ENCODE measurements around the gene UROD.

UROD gene

DNA sequence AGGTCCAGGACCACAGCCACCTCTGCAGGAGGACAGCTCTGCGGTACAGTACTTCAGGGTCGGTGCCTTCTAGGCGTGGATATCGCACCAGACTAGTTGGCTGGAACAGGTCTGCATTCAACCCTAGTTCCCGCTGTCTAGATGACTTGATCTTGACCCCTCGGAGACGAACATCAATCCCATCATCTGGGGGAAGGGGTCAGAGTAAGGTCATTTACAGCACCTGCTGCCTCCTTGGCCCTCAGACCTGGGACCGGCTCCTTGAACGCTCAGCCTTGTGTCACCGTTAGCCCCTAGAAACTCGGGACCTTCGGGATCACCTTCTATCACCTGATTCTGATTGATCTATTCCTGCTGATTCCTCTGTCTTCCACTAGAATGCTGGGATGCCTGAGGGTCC is 3.5 kb upstream of the UROD start:
- no peak for DNase-seq (ENCODE audit: low read depth in 2 of 2)

DNA sequence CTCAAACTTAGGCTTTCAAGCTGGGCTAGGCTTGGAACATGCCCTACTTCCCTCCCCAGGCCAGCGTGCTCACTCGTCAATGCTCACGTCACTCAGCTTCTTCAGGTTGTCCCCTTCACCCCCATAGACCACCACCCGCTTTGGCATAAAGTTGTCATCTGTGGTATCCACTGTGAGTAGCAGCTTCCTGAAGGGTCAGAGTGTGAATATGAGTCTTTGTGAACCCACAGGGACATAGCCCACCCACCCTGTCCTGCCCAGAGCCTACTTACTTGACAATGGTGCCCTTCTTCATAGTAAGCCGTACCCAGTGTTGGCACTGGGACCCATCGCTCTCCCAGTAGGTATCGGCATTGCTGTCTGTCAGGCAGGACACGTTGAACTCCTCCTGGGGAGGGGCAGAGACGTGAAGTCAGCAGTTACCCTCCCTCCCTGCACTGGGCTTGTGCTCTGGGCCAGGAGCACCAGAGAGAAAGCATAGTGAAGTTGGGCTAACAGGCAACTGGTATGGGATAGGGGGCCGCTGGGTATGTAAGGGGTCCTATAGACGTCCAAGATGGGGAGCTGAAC is 2.7 kb upstream of the UROD start:
- DNase-seq (ENCODE audit: low read depth in 2 of 2), result no peak

DNA sequence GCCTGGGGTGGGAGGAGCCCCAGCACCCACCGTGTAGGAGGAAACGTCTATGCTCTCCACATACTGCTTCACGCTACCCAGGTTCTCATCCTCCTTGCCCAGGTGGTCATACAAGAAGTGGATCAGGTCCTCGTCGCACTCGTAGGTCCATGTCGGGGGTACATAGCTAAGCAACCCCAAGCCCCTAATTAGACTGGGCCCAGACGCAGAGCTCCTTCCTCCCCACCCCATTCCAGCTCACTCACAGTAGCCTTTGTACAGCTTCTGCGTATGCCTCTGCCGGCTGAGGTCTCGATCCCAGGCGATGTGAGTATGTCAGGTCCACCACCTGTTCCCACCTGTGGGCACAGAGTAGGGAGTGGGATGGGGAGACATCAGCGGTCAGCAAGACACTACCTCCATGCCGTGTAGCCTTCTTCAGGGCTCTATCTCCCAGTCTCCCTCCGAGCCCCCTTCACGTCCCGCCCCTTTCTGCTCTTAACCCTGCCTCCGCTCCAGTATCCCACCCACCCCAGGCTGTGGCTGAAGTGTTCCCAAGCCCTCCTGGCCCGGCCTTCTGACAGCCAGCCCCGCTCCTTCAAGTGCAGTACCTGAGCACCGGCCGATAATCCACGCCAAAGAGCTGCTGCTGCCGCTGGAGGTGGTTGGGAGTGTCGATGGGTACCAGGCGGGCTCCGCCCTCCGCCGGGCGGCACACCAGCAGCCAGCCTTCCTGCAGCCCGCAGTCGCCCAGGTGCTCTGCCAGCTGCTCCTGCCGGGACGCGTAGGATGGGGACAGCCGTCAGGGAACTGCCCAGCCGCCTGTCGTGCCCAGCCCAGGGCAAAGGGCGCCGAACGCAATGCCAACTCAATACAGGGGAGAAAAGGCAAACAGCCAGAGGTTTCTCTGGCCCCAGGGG is 1.8 kb upstream of the UROD start:
- DNase-seq (ENCODE audit: low read depth in 2 of 2), result no peak

DNA sequence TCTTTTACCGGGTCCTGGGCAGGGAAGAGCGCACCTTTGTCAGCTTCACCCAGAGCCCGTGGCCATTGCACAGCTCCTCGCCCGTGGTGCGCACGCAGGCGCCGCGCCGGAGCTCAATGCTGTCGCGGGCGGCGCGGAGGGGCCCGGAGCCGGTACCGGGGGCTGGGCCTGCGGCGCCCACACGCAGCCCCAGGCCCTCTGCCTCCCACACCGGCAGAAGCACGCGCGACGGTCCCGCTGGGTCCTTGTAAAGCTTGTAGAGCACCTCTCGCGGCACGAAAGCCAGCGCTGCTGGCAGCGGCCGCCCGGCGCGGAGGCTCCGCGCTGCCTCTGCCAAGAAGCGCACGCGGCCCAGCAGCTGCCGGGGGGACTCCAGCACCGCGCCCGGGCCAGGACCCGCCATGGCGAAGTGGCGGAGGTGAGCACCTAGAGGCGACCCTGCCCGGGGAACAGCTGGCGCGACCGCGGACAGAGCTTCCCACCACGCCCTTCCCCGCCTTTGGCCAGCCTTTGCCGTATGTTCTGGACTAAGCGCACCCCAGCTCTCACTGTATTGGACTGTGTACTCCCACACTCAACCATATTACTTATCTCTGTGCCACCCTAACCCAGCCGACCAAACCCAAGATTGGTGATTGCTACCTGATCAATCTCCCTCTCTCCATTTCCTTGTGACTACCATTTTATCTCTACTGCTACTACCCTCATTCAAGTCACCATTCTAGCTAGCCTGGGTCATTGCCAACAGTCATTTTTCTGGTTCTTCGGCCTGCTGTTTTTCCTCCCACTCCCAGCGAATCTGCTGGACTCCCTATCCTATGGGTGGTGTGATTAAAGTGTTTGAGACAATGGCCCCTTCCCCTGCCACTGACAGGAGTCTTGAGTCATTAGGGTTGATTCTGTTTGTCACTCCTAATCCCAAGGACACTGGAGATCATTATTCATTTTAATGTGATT is 921 bp upstream of the UROD start, which contains the start of gene HECTD3:
Gene HECTD3 (minus strand): TSS at position 470 of the 957 bp plus-strand sequence. CDS start 67 bp downstream, at position 403.
- DNase-seq (ENCODE audit: low read depth in 2 of 2), result peak; percentile 57 to 64

DNA sequence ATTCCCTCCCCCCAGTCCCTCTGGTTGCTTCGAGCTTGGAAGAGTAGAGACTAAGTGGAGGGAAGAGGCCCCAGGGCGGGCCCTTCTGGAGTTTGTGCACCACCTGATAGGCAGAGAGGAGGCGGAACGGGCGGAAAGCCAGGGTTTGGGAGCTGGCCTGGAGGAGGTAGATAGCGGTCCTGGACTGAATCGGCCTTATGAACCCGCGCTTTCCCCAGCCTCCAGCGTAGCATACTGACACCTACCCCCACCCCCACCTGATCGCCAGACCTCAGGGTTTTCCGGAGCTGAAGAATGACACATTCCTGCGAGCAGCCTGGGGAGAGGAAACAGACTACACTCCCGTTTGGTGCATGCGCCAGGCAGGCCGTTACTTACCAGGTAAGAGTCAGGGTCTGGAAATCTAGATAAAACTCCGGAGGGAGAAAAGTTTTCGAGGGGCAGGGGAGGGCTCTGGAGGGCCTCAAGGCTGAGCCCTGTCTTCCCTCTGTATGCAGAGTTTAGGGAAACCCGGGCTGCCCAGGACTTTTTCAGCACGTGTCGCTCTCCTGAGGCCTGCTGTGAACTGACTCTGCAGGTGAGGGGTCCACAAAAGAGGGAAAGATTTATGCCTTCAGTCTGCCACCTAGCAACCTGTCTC is 705 bp downstream of the UROD start:
- peak; percentile 14 to 18 for DNase-seq (ENCODE audit: low read depth in 2 of 2)

DNA sequence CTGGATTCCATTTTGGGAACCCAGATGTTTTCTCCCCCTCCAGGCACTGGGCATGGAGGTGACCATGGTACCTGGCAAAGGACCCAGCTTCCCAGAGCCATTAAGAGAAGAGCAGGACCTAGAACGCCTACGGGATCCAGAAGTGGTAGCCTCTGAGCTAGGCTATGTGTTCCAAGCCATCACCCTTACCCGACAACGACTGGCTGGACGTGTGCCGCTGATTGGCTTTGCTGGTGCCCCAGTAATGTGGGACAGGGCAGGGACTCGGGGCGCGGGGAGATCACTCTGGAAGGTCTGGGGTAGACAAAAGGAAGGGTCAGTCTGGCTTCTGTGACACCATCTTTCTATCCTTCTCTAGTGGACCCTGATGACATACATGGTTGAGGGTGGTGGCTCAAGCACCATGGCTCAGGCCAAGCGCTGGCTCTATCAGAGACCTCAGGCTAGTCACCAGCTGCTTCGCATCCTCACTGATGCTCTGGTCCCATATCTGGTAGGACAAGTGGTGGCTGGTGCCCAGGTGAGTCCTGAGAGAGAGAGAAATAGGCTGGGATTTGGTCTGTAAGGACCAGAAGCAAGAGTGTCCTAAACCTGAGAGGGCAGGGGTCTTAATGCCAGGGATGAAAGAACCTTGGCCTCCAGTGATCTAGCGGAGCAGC is 1.6 kb downstream of the UROD start:
- DNase-seq (ENCODE audit: low read depth in 2 of 2), result no peak

DNA sequence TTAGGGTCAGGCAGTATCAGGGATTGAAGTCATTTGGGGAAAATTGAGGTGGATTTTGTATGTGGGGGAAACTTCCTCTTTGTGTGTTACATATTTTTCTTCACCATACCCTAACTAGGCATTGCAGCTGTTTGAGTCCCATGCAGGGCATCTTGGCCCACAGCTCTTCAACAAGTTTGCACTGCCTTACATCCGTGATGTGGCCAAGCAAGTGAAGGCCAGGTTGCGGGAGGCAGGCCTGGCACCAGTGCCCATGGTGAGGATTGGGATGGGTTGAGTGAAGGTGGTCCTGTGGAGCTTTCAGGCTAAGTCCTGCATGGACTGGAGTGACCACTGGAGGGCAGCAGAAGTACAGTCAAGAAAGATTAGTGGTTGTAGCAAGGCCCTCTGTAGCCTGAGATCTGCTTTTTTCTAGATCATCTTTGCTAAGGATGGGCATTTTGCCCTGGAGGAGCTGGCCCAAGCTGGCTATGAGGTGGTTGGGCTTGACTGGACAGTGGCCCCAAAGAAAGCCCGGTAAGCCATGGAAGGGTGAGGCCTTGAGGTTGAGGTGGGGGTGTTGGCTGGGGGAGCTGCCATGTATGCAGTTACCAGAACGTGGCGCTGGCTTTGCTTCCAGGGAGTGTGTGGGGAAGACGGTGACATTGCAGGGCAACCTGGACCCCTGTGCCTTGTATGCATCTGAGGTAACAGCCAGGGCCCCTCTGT is 2.4 kb downstream of the UROD start:
- DNase-seq (ENCODE audit: low read depth in 2 of 2), result peak; percentile 56 to 62

DNA sequence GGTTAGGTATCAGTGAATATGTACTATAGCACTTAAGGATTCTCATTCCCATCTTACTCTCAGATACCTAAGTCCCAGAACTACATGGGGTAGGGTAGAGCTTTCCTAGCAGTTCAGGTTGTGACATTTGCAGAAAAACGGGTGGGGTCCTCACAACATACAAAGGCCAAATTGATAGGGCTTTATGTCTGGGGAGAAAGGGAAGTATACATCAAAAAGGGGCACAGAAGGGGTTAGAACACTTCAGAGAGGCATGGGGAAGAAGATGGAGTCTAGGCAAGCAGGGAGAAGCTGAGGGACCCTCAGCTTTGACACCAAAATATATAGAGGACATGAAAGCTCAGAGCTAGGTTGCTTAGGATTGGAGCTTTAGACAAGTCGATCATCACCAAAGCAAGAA is 3.6 kb downstream of the UROD start:
- no peak for DNase-seq (ENCODE audit: low read depth in 2 of 2)

DNA sequence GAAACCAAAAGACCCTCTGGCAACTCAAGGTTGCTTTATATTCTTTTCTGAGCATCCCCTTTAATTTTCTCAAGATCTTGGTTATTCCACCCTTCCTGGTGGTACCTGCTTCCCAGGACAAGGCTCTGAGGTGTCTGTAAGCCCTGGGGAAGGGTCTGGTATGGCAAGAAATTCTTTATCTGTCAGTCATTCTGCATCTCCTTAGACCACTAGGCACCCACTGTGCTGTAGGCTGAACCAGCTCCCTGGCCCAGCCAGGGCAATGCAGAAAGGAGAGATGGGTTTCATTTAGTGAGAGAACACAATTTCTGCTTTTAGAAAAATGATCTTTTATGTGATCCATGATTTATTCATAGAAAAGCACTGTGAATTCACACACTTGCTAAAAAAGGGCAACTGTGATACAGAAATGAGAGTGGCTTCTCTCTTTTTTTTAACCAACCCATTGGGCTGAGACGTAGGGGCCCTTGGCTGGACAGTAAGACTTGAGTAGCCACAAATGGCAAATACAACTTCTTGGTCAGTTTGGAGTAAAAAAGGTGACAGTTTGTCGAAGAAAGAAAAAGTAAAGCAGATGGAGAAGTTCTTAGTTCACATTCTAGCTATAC is 4.1 kb downstream of the UROD start:
- no peak for DNase-seq (ENCODE audit: low read depth in 2 of 2)

DNA sequence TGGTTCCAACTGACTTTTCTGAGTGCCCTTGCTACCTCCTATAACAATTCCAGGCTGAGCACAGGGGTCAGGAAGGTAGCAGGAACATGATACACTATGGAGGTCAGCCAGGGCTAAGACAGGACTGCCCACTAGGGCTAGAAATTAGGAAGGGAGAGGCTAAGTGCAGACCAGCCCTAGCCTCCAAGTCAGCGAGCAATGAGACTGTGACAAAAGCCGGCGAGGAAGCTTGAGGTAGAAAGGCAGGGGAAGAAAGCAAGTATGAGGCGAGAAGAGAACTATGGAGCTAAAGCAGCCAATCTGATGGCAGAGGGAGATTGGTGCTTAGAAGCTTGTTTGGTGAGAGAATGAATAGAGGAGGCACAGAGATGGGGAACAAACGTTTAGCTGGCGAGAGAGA is 4.7 kb downstream of the UROD start:
- DNase-seq (ENCODE audit: low read depth in 2 of 2), result no peak

DNA sequence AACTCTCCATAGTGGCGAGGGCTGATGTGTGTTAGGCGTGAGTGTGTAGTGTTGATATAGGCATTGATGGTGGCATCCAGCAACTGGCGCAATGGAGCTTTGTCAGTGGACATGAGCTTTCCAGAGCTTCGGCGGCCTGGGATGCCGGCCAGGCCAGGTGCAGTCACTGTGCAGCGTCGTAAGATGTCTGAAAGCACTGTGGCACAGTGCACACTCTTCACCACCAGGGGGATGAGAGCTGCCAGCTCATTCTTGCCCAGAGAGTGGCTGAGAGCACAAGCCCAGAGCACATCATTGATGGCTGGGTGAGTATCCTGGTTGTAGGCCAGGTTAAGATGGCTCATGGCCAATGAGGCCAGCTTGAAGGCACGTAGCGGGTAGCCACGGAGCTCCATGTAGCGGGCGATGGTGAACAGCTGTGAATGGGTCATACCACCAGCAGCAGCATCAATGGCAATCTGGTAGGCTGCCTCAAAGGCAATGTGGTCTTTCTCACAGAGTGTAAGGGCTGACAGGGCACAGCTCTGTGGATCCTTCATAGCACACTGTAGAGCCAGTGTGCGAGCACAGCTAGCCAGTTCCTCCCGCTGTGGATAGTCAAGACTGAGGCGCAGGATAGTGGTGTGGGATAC is 6.7 kb downstream of the UROD start:
- DNase-seq (ENCODE audit: low read depth in 2 of 2), result peak; percentile 48 to 49

DNA sequence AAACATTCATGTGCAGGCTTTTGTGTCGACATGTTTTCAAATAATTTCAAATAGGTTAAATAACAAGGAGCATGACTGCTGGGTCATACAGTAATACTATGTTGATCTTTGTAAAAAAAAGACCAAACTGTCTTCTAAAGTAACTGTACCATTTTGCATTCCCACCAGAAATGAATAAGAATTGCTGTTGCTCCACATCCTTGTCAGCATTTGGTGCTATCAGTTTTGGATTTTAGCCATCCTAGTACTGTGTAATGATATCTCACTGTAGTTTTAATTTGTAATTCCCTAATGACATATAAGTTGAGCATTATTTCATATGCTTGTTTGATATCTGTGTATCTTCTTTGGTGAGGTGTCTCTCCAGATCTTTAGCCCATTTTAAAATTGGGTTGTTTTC is 11.6 kb downstream of the UROD start:
- DNase-seq (ENCODE audit: low read depth in 2 of 2), result no peak

DNA sequence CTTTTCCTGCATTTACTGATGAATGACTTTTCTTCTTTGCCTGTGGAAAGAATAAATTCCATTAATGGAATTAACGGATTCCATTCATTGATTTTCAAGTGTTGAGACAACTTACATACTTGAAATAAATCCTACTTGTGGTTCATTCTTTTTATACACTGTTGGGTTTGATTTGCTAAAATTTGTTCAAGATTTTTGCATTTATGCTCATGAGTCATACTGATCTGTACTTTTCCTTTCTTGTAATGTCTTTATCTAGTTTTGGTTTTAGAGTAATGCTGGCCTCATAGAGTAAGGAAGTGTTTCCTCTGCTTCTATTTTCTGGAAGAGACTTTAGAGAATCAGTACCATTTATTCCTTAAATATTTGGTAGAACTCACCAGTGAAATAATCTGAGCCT is 14.4 kb downstream of the UROD start:
- no peak for DNase-seq (ENCODE audit: low read depth in 2 of 2)

DNA sequence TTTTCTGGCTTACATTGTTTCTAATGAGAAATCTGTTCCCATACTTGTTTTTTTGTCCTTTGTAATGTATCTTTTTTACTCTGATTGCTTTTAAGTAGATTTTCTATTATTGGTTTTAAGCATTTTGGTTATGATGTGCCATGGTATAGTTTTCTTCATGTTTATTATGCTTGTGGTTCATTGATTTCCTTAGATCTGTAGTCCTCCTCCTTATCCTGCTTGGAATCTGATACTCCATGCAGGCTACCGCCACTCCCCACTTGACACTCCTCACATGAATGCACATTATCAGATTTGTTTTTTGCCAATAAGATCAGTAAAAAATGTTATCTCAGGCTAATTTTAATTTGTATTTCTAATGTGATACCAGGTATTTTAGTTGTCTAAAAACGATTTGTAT is 20.8 kb downstream of the UROD start:
- no peak for DNase-seq (ENCODE audit: low read depth in 2 of 2)

DNA sequence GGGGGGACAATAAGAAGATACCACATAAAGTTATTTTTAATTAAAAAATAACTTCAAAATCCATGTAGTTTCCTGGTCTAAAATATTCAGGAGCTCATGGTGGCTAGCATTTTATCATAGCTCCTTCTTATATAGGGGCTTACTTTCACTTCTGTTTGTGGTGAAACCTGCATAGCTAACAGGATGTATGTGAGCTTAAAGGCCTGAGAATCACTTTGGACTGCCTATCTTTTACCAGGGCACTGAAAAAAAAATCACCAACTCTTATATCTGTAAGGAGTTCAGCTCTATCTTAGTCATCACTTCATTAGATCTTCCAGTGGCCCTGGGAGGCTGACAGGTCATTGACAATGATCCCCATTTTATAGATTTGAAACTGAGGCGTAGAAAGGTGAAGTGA is 21.3 kb downstream of the UROD start:
- DNase-seq (ENCODE audit: low read depth in 2 of 2), result no peak

DNA sequence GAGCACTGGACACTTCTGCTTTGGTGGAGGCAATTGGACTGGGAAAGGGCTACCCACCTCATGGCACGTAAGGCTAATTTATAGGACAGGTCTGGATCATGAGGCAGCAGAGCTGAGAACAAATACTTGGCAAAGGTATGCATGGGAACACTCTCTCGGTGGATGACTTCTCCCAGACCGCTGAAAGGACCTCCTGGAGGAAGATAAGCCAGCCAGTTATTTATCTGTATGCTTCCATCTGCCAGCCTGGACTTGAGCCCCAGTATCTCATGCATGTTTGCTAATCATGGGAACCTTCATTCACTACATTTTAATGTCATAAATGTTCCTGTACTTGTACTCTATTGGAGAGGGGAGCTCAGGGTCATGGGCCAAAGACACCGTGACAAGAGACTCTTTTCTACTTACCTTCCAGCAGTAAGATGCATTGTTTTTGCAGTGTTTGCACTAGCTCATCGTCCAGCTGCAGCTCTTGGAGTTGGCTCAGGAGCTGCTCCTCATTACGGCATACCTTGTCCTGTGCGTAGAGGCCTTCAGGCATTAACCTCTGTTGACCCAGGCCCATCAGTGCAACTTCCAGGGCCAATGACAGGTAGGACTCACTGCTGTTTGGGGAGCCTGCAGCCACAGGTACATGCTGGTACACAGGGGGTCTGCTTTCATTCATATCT is 23.7 kb downstream of the UROD start:
- no peak for DNase-seq (ENCODE audit: low read depth in 2 of 2)

DNA sequence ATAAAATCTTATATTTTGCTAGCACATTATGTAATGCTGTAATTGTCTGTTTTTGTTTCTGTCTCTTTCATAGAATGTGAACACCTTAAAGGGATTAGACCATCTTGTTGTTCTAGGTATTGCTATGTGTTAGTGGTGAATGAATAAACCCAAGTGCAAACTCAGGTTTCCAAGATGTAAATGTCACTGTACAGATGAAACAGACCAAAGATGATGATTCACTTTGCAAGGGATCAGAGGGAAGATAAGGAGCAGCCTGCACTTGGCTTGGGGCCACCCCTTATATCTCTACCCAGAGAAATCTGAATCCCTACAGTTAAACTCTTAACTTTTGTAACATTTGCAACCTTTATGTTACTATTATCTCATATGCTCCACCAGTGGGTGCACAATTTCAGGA is 25.4 kb downstream of the UROD start:
- no peak for DNase-seq (ENCODE audit: low read depth in 2 of 2)

DNA sequence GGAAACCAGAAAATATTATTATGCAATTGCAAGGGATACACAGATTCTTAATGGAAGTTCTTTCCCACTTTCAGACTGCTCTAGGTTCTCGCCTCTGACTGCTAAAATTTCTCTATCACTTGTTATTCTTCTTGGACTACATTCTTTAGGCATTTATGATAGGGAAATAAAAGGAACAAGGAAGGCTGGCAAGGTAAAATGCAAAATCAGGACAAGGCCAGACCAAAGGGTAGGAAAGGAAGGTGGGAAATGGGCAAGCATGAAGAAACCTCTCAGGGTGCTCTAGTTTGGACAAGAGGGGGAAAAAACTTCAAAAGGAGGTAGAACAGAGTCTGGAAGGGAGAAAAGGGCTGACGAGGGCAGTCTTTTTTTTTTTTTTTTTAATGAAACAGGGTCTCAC is 26.2 kb downstream of the UROD start:
- no peak for DNase-seq (ENCODE audit: low read depth in 2 of 2)

Measured in stimulated activated CD8-positive, alpha-beta memory T cell treated with anti-CD3 and anti-CD28 coated beads, Interleukin-2, amount 100 ng/mL, for 48 hours (primary cell).